ENCODE results near the gene LUC7L. TPM values are rescaled to one million over a fixed set of nuclear protein-coding genes. Genes with fewer than 3 reads are reported as not detected.

LUC7L gene
- total and polyA plus RNA-seq, 2 of the 8 experiments (the other 6 are each of a cell fraction or from before 2014, with no cell fraction given), result 49.7 to 129 TPM

DNA sequence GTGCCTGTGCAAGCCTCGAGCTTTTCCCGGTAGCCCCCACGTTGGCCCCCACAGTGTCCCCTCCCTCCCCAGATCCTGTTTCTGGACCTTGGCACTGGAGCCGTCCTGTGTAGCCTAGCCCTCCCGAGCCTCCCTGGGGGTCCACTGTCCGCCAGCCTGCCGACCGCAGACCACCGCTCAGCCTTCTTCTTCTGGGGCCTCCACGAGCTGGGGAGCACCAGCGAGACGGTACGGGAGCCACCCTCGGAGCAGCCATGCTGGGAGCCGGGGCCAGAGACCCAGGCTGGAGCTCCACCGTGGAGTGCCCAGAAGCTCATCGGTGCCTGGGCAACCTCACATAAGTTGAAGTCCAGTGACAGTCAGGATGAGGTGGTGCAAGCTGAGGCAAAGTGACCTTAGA lies 34.7 kb upstream of the LUC7L start:
- Histone ChIP-seq H2AFZ (ENCODE audit: low read length) (no peak overlapping the region), H2AK5ac (ENCODE audit: low read depth, low read length) (no peak overlapping the region), H3K18ac (ENCODE audit: extremely low read depth, low read length) (no peak overlapping the region), H3K14ac (ENCODE audit: insufficient read length) (no peak overlapping the region), H3K4me3 (ENCODE audit: extremely low read depth in 1 of 4, insufficient read depth in 2 of 4, low read depth in 3 of 4, low read length in 4 of 4) (no peak overlapping the region), H3K4me1 (replicated peaks in 1 of 4; ENCODE audit: control insufficient read depth in 3 of 4, insufficient read depth in 4 of 4, low read length in 3 of 4) (no peaks in the 10 kb centered on the region; a peak in 1 of 7 replicates), H2BK20ac (ENCODE audit: low read length) (no peak overlapping the region), H4K8ac (ENCODE audit: extremely low read depth, insufficient read depth, low read length) (no peak overlapping the region), H3K27ac (ENCODE audit: low read depth, low read length) (no peak overlapping the region), H3K56ac (replicated peaks; ENCODE audit: insufficient read length, low read depth, low read length) (no peak overlapping the region), H4K91ac (replicated peaks; ENCODE audit: insufficient read length, low read length) (no peak overlapping the region), H3K23ac (ENCODE audit: insufficient read length) (no peak overlapping the region), H3K4me2 (ENCODE audit: insufficient read depth in 1 of 2, low read depth in 2 of 2, low read length in 2 of 2) (no peak overlapping the region), H3K9me3 (ENCODE audit: insufficient read depth in 2 of 2, low read depth in 1 of 2, low read length in 1 of 2) (no peaks in the 10 kb centered on the region), H2BK15ac (ENCODE audit: low read length) (no peak overlapping the region), H4K20me1 (replicated peaks in 1 of 2; ENCODE audit: control insufficient read depth in 1 of 2, insufficient read depth in 2 of 2, low read length in 2 of 2) (peaks cover 0 to 19% of the 10 kb centered on the region in 2 experiments), H3K27me3 (replicated peaks in 1 of 4; ENCODE audit: control insufficient read depth in 3 of 4, extremely low read depth in 1 of 4, insufficient read depth in 3 of 4, low read length in 3 of 4) (no peaks in the 10 kb centered on the region), H3K4ac (replicated peaks; ENCODE audit: insufficient read length, low read depth, low read length) (no peak overlapping the region), H2BK5ac (ENCODE audit: low read depth, low read length) (no peak overlapping the region), H2BK12ac (ENCODE audit: low read depth, low read length) (no peak overlapping the region), H3K9ac (replicated peaks in 1 of 4; ENCODE audit: extremely low read depth in 1 of 4, low read depth in 3 of 4, low read length in 3 of 4) (no peak overlapping the region), H2BK120ac (replicated peaks; ENCODE audit: low read depth, low read length) (no peak overlapping the region), H4K5ac (ENCODE audit: insufficient read length, low read depth, low read length) (no peak overlapping the region), H3K36me3 (ENCODE audit: control insufficient read depth in 2 of 4, insufficient read depth in 4 of 4, low read length in 3 of 4) (peaks cover 5 to 12% (median 8%) of the 10 kb centered on the region in 4 experiments; a peak in 6 of 8 replicates), H3K79me2 (ENCODE audit: control insufficient read depth in 1 of 2, insufficient read depth in 2 of 2, low read length in 2 of 2) (no peaks in the 10 kb centered on the region), H3K79me1 (ENCODE audit: low read depth, low read length) (no peaks in the 10 kb centered on the region), H3K23me2 (ENCODE audit: low read depth, low read length) (peaks cover 4% of the 10 kb centered on the region; the same call in 1 of the 2 replicates)
- WGBS, 2 experiments (ENCODE audit: extremely low coverage in 1 of 2, insufficient coverage in 1 of 2, insufficient read length in 1 of 2, insufficient replicate concordance in 2 of 2, low coverage in 1 of 2, low lambda C conversion rate in 2 of 2, missing lambda C conversion rate in 1 of 2), result 93% methylated on average over 16 of the region's 17 CpGs; no CpG with 5 or more reads in 1 of the 2 experiments
- ChIA-PET POLR2A (ENCODE audit: partially characterized antibody) (interaction anchor here (0.8 to 1.7 kb wide), 6 partner anchors 16 to 35 kb away, joined by 3 to 4 read pairs (median 3); partner anchors contain the start of genes ARHGDIG and LUC7L), CTCF (ENCODE audit: partially characterized antibody) (no interaction called here)
- DNase-seq (ENCODE audit: low read depth in 1 of 2, low spot score in 2 of 2) (no peak), FAIRE-seq (no peak)
- TF ChIP-seq BRCA1 (IDR thresholded peaks at IDR 0.05; ENCODE audit: low read depth, low read length) (no peak), KDM4A (IDR thresholded peaks at IDR 0.05; ENCODE audit: low read depth, low read length, severe bottlenecking) (no peak), POU5F1 (IDR thresholded peaks at IDR 0.05; ENCODE audit: low read depth, low read length) (no peak)
